ENCODE data around the gene ADPRS. TPM values are rescaled to one million over a fixed set of nuclear protein-coding genes. Genes with fewer than 3 reads are reported as not detected.

Gene ADPRS
- total RNA-seq, 4 donors from 2014 or later = 9.2 to 23.7 (median 17.2) TPM

GRCh38 chr1:36092798-36093185 lies 4.1 kb downstream of the ADPRS start:
- Histone ChIP-seq H3K4me3 (no peak overlapping the region), H3K9me3 (no peaks in the 10 kb centered on the region), H3K4me1 (peaks cover 8 to 11% of the 10 kb centered on the region in 2 donors), H3K27me3 (no peaks in the 10 kb centered on the region), H3K27ac (no peak overlapping the region), H3K36me3 (no peaks in the 10 kb centered on the region)
- intact Hi-C loops (cut with DNase I; ENCODE audit: low total_unique reads) = loop anchor here (10.0 kb wide), 1 partner anchor 92 kb away; no protein-coding TSS in a partner anchor
- DNase-seq = no peak
- TF ChIP-seq POLR2A (IDR thresholded peaks at IDR 0.05) = no peak
- TF ChIP-seq, protein P1, sequence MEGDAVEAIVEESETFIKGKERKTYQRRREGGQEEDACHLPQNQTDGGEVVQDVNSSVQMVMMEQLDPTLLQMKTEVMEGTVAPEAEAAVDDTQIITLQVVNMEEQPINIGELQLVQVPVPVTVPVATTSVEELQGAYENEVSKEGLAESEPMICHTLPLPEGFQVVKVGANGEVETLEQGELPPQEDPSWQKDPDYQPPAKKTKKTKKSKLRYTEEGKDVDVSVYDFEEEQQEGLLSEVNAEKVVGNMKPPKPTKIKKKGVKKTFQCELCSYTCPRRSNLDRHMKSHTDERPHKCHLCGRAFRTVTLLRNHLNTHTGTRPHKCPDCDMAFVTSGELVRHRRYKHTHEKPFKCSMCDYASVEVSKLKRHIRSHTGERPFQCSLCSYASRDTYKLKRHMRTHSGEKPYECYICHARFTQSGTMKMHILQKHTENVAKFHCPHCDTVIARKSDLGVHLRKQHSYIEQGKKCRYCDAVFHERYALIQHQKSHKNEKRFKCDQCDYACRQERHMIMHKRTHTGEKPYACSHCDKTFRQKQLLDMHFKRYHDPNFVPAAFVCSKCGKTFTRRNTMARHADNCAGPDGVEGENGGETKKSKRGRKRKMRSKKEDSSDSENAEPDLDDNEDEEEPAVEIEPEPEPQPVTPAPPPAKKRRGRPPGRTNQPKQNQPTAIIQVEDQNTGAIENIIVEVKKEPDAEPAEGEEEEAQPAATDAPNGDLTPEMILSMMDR (IDR thresholded peaks at IDR 0.05) = no peak

DNA sequence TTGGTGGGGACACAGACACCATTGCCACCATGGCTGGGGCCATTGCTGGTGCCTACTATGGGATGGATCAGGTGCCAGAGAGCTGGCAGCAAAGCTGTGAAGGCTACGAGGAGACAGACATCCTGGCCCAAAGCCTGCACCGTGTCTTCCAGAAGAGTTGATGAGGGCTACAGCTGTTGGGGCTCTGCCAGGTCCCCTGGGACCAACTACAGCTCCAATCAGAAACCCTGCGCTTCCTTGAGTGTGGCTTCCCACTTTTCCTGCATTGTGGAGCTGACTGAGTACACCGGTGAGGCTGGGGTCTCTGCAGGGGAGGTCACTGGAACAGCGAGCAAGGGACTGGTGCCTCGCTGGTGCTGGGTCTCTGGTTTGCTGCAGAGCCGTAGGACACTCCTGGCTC lies 4.5 kb downstream of the ADPRS start:
- H3K9me3 ChIP-seq = no peaks in the 10 kb centered on the region
- no peak overlapping the region for H3K27ac ChIP-seq
- intact Hi-C loops (cut with DNase I; ENCODE audit: low total_unique reads) = loop anchor here (10.0 kb wide), 1 partner anchor 92 kb away; no protein-coding TSS in a partner anchor
- peaks cover 8 to 9% of the 10 kb centered on the region in 2 donors for H3K4me1 ChIP-seq
- TF ChIP-seq, protein P1 (IDR thresholded peaks at IDR 0.05) = no peak
- no peak for TF ChIP-seq POLR2A (IDR thresholded peaks at IDR 0.05)
- H3K4me3 ChIP-seq = no peak overlapping the region
- no peaks in the 10 kb centered on the region for H3K36me3 ChIP-seq
- H3K27me3 ChIP-seq = no peaks in the 10 kb centered on the region
- DNase-seq = no peak

DNA sequence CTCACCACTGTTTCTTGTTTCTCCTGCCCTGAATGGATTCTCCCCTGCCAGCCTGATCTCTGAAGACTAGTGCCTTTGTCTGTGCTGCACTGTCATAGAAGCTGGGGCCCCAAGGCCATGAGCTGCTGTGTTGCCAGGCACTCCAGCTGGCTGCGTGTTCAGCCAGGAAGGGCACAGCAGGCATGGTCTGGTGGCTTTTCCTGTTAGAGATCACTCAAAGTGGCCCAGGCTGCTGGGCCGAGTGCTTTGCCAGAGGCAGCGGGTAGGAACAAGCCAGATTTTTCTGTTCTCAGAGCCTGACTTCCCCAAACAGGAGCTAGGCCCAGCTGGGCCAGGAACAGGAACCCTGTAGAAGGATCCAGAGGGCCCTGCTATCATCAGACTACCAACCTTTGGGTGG lies 5.2 kb downstream of the ADPRS start:
- DNase-seq = peak in 1 of 2 donors; percentile 11
- intact Hi-C loops (cut with DNase I; ENCODE audit: low total_unique reads) = loop anchor here (10.0 kb wide), 1 partner anchor 91 kb away; no protein-coding TSS in a partner anchor
- H3K9me3 ChIP-seq = no peaks in the 10 kb centered on the region
- H3K4me3 ChIP-seq = no peak overlapping the region
- peaks cover 5 to 8% of the 10 kb centered on the region in 2 donors for H3K4me1 ChIP-seq
- no peaks in the 10 kb centered on the region for H3K36me3 ChIP-seq
- H3K27ac ChIP-seq = no peak overlapping the region
- H3K27me3 ChIP-seq = no peaks in the 10 kb centered on the region
- TF ChIP-seq, protein P1 (IDR thresholded peaks at IDR 0.05) = no peak
- no peak for TF ChIP-seq POLR2A (IDR thresholded peaks at IDR 0.05)

GRCh38 chr1:36094621-36095061 lies 5.9 kb downstream of the ADPRS start:
- Histone ChIP-seq H3K4me1 (peaks cover 1 to 5% of the 10 kb centered on the region in 2 donors), H3K9me3 (no peaks in the 10 kb centered on the region), H3K36me3 (no peaks in the 10 kb centered on the region), H3K27ac (no peak overlapping the region), H3K4me3 (no peak overlapping the region), H3K27me3 (no peaks in the 10 kb centered on the region)
- peak in 1 of 2 donors; percentile 11 for DNase-seq
- intact Hi-C loops (cut with DNase I; ENCODE audit: low total_unique reads) = loop anchor here (10.0 kb wide), 1 partner anchor 90 kb away; no protein-coding TSS in a partner anchor
- no peak for TF ChIP-seq POLR2A (IDR thresholded peaks at IDR 0.05)
- TF ChIP-seq, protein P1 (IDR thresholded peaks at IDR 0.05) = no peak

DNA sequence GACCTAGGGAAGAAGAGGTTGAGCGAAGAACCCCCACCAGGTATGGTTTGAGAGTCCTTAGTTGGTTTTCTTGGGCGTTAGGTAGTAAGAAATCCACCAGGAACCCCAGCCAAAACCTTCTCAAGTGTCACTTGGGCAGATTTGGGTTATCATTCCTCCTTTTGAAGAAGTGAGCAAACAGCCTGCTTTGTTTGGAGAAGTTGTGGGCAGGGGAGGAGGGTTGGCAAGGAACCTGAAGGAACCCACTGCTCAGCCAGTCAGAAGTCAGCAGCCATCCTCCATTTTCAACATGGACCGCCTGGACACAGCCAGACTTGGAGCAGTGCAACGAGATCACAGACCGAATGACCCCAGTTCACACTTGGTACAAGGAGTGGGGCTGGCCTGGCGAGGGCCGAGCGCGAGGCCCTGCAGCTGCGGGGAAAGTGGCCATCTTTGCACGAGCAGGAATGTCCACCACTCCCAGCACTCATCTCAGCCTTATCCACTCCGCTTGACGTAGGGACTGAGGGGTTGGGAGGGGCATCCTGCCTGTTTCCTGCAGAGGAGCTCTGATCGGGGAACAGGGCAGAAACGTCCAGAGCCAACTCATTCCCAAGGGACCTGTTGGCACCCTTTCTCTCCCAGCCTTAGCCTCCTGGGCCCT lies 7.2 kb downstream of the ADPRS start:
- H3K27me3 ChIP-seq = no peaks in the 10 kb centered on the region
- no peak overlapping the region for H3K27ac ChIP-seq
- H3K4me1 ChIP-seq = no peaks in the 10 kb centered on the region
- TF ChIP-seq, protein P1 (IDR thresholded peaks at IDR 0.05) = no peak
- TF ChIP-seq POLR2A (IDR thresholded peaks at IDR 0.05) = no peak
- no peaks in the 10 kb centered on the region for H3K36me3 ChIP-seq
- intact Hi-C loops (cut with DNase I; ENCODE audit: low total_unique reads) = loop anchor here (10.0 kb wide), 1 partner anchor 89 kb away; no protein-coding TSS in a partner anchor
- no peaks in the 10 kb centered on the region for H3K9me3 ChIP-seq
- DNase-seq = no peak
- H3K4me3 ChIP-seq = no peak overlapping the region
